ENCODE data around the gene MALT1. TPM values are rescaled to one million over a fixed set of nuclear protein-coding genes. Genes with fewer than 3 reads are reported as not detected.
A peak's percentile ranks its signal among the peaks of the same experiment; 100 is the strongest.

The MALT1 gene
- total RNA-seq, 1 experiment from 2014 or later = 24.2 TPM

DNA sequence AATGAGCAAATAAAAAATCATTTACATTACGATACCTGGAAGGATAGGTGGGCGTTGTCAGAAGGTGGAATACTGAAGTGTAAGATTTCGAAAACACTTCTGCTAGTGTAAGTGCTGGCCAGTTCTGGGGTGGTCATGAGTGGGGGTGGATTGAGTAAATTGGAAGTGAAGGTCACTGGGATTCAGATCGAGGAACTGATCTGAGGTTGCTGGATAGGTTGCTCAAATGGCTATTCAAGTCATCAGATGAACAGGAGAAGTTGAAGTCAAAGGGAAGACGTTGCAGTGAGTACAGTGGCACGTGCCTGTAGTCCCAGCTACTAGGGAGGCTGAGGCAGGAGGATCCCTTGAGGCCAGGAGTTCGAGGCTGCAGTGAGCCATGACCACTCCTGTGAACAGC is 95.7 kb downstream of the MALT1 start:
- H3K4me2 ChIP-seq (ENCODE audit: low read length) = no peak overlapping the region
- BruUV-seq (replicated peaks) = no TSS peak
- no peak overlapping the region for H2AFZ ChIP-seq (ENCODE audit: low read length)
- DNase-seq (no peak), ATAC-seq (no peak)
- POLR2A ChIA-PET (ENCODE audit: unreplicated experiment) = no interaction called here
- H3K36me3 ChIP-seq (ENCODE audit: low read depth, low read length) = no peaks in the 10 kb centered on the region
- CTCF ChIA-PET = no interaction called here
- no peaks in the 10 kb centered on the region for H3K79me2 ChIP-seq (ENCODE audit: low read length)
- 0 out of 2 replicates have a peak, but pooled peaks cover 3% of the 10 kb centered on the region for H3K4me1 ChIP-seq (ENCODE audit: insufficient read depth, low read length)
- TF ChIP-seq EZH2 (IDR thresholded peaks at IDR 0.05; ENCODE audit: low read length, unreplicated experiment) (no peak), EZH2phosphoT487 (IDR thresholded peaks at IDR 0.05; ENCODE audit: borderline replicate concordance, low read length) (no peak)
- TF ChIP-seq, protein P1, sequence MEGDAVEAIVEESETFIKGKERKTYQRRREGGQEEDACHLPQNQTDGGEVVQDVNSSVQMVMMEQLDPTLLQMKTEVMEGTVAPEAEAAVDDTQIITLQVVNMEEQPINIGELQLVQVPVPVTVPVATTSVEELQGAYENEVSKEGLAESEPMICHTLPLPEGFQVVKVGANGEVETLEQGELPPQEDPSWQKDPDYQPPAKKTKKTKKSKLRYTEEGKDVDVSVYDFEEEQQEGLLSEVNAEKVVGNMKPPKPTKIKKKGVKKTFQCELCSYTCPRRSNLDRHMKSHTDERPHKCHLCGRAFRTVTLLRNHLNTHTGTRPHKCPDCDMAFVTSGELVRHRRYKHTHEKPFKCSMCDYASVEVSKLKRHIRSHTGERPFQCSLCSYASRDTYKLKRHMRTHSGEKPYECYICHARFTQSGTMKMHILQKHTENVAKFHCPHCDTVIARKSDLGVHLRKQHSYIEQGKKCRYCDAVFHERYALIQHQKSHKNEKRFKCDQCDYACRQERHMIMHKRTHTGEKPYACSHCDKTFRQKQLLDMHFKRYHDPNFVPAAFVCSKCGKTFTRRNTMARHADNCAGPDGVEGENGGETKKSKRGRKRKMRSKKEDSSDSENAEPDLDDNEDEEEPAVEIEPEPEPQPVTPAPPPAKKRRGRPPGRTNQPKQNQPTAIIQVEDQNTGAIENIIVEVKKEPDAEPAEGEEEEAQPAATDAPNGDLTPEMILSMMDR (conservative IDR thresholded peaks at IDR 0.05; ENCODE audit: low read depth, low read length) = no peak
- H3K9me3 ChIP-seq (ENCODE audit: low read length) = no peaks in the 10 kb centered on the region
- no peak overlapping the region for H3K27ac ChIP-seq (ENCODE audit: low read length)
- no peaks in the 10 kb centered on the region for H4K20me1 ChIP-seq (ENCODE audit: low read length)
- H3K4me3 ChIP-seq (ENCODE audit: low read length) = no peak overlapping the region
- H3K9me2 ChIP-seq (replicated peaks; ENCODE audit: low read length) = no peaks in the 10 kb centered on the region
- H3K27me3 ChIP-seq (ENCODE audit: low read length) = no peaks in the 10 kb centered on the region
- intact Hi-C loops (cut with micrococcal nuclease) = loop anchor here (10.0 kb wide), 1 partner anchor 478 kb away; no protein-coding TSS in a partner anchor
- H3K9ac ChIP-seq (ENCODE audit: low read length) = no peak overlapping the region
- no peaks in the 10 kb centered on the region for H3F3A ChIP-seq (ENCODE audit: low read length, unreplicated experiment)

DNA sequence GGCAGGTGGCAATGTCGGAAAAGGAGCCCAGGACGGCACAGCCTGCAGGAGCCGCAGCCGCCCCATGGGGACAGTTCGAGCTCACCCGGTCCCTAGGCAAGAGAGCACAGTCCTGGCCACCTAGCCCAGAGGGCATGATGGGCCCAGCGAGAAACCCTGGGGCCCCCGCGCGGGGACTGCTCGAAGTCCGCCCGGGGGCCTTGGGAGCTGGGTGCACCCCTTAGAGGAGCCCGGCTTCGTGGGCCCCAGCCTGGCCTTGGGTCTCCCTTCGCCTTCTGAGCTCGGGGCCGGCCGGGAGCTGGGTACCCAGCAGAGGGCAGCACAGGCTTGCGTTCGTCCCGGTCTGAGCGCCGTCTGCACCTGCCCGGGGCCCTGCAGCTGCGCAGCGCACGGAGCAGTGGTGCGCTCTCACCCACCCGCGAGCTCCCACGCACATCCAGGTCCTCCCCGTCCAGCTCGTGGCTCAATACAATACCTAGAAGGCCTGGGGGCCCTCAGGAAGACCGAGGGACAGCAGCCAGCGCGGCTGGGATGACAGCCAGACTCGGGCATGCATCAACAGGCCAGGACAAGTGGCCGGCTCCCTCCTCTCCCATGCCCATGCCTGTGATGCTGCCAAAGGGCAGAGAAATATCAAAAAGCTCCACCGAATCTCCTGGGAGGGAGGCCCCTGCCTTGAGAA is 97.2 kb downstream of the MALT1 start:
- POLR2A ChIA-PET (ENCODE audit: unreplicated experiment) = no interaction called here
- Histone ChIP-seq H3K9me2 (replicated peaks; ENCODE audit: low read length) (no peaks in the 10 kb centered on the region), H3K9ac (ENCODE audit: low read length) (no peak overlapping the region), H3K79me2 (ENCODE audit: low read length) (no peaks in the 10 kb centered on the region), H3F3A (ENCODE audit: low read length, unreplicated experiment) (no peaks in the 10 kb centered on the region), H3K4me2 (ENCODE audit: low read length) (peak overlapping the region; percentile 88), H3K36me3 (ENCODE audit: low read depth, low read length) (no peaks in the 10 kb centered on the region), H3K4me3 (ENCODE audit: low read length) (peak overlapping the region; percentile 67), H3K27me3 (ENCODE audit: low read length) (no peaks in the 10 kb centered on the region), H3K9me3 (ENCODE audit: low read length) (no peaks in the 10 kb centered on the region), H3K27ac (ENCODE audit: low read length) (no peak overlapping the region), H2AFZ (ENCODE audit: low read length) (peak overlapping the region; percentile 86), H4K20me1 (ENCODE audit: low read length) (no peaks in the 10 kb centered on the region), H3K4me1 (ENCODE audit: insufficient read depth, low read length) (0 out of 2 replicates have a peak, but pooled peaks cover 3% of the 10 kb centered on the region)
- CTCF ChIA-PET = interaction anchor here (0.5 to 2.8 kb wide), 13 partner anchors 21 to 634 kb away, joined by 3 to 39 read pairs (median 5); no protein-coding TSS in a partner anchor
- TF ChIP-seq, protein P1 (conservative IDR thresholded peaks at IDR 0.05; ENCODE audit: low read depth, low read length) = peak; percentile 87
- TF ChIP-seq EZH2phosphoT487 (IDR thresholded peaks at IDR 0.05; ENCODE audit: borderline replicate concordance, low read length) (no peak), EZH2 (IDR thresholded peaks at IDR 0.05; ENCODE audit: low read length, unreplicated experiment) (no peak)
- BruUV-seq (replicated peaks) = no TSS peak
- DNase-seq (peak; percentile 74), ATAC-seq (peak; percentile 98)
- intact Hi-C loops (cut with micrococcal nuclease) = loop anchor here (1.0 to 10.0 kb wide), 3 partner anchors 302 to 634 kb away; no protein-coding TSS in a partner anchor

DNA sequence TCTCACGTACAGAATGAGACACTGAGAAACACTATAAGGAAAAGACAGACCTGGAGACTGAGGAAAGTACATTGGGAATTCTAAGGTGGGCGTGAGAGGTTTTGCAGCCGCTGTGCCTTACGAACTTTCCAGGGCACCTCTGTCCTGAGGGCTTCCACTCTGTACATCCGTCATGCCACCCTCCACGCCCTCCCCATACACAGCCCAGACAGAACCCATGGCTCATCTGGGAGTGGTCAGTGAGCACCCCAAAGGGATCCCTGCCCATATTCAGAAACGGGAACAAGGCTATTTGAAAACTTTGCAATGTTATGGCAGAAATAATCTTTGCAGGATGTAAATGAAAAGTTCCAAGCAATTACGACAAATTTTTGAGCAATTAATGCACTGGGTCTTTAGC is 98.1 kb downstream of the MALT1 start:
- Histone ChIP-seq H3K9me3 (ENCODE audit: low read length) (no peaks in the 10 kb centered on the region), H3K4me3 (ENCODE audit: low read length) (no peak overlapping the region), H3K79me2 (ENCODE audit: low read length) (no peaks in the 10 kb centered on the region), H3K27ac (ENCODE audit: low read length) (no peak overlapping the region), H4K20me1 (ENCODE audit: low read length) (no peaks in the 10 kb centered on the region), H3K4me2 (ENCODE audit: low read length) (no peak overlapping the region), H3K36me3 (ENCODE audit: low read depth, low read length) (no peaks in the 10 kb centered on the region), H3K4me1 (ENCODE audit: insufficient read depth, low read length) (0 out of 2 replicates have a peak, but pooled peaks cover 3% of the 10 kb centered on the region), H2AFZ (ENCODE audit: low read length) (no peak overlapping the region), H3K27me3 (ENCODE audit: low read length) (no peaks in the 10 kb centered on the region), H3K9ac (ENCODE audit: low read length) (no peak overlapping the region), H3K9me2 (replicated peaks; ENCODE audit: low read length) (no peaks in the 10 kb centered on the region), H3F3A (ENCODE audit: low read length, unreplicated experiment) (no peaks in the 10 kb centered on the region)
- DNase-seq (no peak), ATAC-seq (no peak)
- POLR2A ChIA-PET (ENCODE audit: unreplicated experiment) = no interaction called here
- BruUV-seq (replicated peaks) = no TSS peak
- TF ChIP-seq, protein P1 (conservative IDR thresholded peaks at IDR 0.05; ENCODE audit: low read depth, low read length) = no peak
- no peak for TF ChIP-seq EZH2 (IDR thresholded peaks at IDR 0.05; ENCODE audit: low read length, unreplicated experiment)
- TF ChIP-seq EZH2phosphoT487 (IDR thresholded peaks at IDR 0.05; ENCODE audit: borderline replicate concordance, low read length) = no peak
- intact Hi-C loops (cut with micrococcal nuclease) = loop anchor here (2.0 to 10.0 kb wide), 2 partner anchors 475 to 633 kb away; no protein-coding TSS in a partner anchor
- CTCF ChIA-PET = interaction anchor here (0.6 to 2.8 kb wide), 5 partner anchors 20 to 633 kb away, joined by 4 to 39 read pairs (median 6); no protein-coding TSS in a partner anchor

Measured in PC-3 (cell line).